Measurements from ENCODE around the gene LMO2.
A peak's percentile ranks its signal among the peaks of the same experiment; 100 is the strongest.

Gene LMO2

DNA sequence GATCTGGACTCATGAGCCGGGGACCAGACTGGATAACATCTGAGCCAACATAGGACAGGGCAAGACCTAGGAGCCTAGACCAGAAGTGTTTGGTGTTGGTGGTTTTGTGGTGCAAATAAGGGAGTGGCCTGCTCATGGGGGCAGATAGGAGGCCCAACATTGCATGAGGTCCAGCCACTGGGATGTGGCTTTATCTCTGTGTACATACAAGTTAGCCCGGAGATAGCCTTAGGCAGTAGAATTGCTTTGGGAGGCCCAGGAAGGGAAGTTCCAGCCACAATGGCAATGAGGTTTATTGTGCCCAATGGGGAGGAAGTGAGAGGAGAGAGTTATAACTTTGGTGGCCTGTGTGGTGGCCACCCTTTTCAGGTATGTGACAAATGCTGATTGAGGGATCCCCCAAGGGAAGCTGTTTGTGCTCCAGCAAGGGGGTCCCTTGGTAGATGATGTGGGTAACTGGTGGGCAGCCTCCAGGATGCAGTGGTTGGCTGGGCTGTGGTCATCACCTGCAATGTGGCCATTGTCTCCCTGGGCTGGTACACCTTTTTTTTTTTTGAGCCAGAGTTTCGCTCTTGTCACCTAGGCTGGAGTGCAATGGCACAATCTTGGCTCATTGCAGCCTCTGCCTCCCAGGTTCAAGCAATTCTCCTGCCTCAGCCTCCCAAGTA lies 6.4 kb downstream of the LMO2 start:
- no peak for DNase-seq

DNA sequence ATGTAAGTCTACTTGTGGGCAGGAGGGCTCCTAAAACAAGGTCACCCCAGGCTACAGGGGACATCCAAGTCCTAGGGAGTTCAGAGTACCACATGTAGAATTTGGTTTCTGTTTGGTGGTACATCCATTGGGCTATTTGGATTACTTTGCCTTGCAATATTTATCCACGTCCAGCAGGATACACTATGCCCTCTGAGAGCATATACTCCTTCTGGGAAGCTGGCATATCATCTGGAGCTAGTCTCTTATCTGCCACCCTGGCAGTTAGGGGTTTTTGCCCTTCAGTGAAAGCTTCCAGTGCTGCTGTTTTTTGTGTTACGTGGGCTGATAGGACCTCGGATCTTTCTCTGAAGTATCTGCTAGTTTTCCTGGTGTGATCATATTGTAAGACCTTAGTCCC lies 7.3 kb downstream of the LMO2 start:
- no peak for DNase-seq

DNA sequence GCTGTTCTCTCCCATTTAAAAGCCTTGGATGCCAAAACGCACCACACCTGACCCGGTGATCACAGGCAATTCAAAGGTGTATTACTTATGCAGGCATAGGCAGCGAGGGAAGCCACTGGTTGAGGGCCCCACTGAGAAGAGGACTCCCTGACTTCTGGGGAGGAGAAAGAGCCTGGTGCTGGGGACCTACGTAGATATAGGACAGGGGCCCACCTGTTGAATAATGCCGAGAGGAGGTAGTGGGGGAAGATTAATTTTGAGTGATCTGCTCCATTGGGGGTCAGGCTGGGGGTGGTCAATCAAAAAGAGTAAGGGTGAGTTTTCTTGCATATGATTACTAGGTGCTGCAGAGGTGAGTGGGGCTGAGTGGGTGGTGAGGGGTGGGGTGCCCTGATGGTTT lies 7.8 kb downstream of the LMO2 start:
- no peak for DNase-seq

DNA sequence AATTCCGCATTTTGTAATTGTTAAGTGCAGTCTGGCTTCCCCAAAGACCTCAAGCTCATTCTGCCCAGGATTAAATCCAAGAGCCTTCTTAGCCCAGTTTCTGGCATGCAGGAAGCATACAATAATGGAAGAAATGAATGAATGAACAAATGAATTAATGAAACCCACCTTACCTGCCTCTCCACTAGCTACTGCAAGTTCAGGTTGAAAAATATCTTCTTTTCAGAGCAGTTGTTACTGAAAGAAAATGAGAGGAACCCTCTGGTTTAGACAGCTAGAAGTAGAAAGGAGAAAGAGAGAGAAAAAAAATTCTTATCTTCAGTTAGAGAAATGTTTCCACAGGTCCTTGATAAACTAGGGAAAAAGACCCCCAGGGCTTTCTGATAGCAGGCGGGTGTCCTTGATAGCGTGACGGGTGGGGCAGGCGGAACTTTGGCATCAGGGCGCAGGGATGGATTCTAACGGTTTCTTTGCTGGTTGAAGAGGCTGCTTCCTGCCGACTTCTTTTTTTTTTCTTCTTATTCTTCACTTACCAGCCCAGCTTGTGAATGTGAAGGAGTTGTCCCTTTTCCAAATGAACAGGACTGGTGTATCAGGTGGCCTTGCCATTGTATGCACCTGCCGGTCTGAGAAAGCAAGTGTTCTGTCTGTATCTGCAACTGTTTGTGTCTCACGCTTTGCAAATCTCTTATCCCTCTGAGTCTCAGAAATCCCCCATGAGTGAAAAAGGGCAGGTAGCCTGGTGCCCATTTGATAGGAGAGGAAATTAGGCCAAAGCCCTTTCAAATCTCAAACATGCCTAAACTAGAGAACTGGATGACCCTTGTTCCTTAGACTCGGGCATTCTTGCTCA lies 10.0 kb downstream of the LMO2 start:
- DNase-seq = no peak

DNA sequence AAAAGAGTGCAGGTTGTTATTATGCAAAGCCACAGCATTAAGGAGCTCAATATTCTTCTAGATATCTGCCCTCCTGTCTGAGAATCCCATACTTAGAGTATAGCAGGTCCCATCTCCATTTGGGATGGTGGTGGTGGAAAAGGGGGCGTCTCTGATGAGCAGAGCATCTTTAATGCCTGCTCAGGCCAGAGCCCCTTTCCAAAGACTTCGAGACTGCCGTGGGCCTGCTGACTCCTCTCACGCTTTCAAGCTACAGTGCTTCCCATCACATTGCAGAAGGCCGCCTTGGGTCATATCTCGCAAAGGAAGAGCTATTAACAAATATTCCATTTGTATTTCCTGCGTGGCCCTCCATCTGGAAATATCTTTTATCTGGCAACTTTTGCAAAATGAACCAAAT lies 10.9 kb downstream of the LMO2 start:
- no peak for DNase-seq

DNA sequence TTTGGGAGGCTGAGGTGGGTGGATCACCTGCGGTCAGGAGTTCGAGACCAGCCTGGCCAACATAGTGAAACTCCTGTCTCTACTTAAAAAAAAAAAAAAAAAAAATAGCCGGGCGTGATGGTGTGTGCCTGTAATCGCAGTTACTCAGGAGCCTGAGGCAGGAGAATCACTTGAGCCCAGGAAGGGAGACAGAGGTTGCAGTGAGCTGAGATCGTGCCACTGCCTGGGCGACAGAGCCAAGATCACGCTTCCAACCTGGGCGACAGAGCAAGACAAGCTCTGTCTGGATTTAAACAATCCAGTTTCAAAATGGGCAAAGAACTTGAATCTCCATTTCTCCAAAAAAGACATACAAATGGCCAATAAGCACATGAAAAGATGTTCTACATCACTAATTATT lies 12.5 kb downstream of the LMO2 start:
- DNase-seq = no peak

DNA sequence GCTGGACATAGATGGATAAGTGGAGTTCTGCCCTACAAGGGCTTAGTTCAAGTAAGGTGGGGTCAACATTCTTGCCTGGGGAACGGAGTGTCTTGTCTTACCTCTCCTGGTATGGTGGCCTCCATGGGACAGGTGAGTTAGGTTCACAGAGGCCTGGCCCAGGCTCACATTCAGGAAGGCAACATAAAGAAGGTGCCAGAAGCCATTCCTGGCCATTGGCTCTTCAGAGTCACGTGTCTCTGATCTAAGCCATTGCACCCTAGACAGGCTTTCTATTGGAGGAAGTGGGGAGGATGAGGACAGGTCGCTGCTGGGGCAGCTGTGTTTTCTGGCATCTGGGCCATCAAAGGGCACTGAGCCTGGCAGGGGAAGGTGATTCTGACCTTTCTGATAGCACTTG lies 14.8 kb downstream of the LMO2 start:
- no peak for DNase-seq

DNA sequence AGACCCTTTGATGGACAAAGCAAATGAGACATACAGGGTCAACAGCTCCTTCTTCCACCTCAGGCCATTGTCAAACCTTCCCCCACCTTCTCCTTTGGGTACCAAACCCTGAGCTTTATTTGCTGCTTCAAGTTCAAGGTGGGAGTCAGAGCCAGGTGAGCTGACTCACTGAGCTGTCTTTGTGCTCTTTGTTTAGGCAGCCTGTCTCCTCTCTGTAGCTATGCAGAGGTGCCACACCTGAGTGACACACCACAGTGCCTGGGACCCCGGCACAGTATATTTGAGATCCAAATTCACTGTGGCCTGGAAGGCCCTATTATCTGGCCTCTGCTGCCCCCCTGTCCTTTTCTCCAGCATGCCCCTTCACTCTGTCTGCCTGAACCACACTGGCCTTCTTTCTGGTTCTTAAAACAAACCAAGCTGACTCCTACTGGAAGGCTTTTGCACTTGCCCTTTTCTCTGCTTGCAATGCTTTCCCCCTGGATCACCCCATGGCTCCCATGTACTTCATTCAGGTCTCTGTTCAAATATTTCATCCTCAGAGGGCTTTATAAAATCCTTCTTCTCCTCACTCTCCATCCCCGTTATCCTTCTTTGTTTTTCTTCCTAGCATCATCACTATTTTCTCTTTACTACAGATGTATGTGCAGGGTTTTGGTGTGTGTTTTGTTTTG lies 16.1 kb downstream of the LMO2 start:
- no peak for DNase-seq

DNA sequence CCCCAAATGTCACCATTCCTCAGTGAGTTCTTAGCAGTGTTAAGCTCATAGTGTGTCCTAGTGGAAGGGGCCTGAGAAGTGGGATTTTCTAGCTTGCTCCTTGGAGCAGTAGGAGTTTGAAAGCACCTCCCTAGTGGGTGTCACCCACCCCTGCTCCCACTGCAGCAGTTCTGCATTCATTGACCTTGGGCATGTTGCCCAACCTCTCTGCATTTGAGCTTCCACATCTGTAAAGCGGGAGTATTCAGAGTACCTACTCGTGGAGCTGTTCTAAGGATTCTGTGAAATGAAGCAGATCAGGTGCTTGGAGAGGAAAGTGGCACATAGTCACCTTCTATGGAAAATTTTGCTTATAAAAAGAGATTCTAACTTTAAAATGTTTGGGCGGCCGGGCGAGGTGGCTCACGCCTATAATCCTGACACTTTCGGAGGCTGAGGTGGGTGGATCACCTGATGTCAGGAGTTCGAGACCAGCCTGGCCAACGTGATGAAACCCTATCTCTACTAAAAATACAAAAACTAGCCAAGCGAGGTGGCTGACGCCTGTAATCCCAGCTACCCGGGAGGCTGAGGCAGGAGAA lies 16.9 kb downstream of the LMO2 start:
- DNase-seq = no peak

DNA sequence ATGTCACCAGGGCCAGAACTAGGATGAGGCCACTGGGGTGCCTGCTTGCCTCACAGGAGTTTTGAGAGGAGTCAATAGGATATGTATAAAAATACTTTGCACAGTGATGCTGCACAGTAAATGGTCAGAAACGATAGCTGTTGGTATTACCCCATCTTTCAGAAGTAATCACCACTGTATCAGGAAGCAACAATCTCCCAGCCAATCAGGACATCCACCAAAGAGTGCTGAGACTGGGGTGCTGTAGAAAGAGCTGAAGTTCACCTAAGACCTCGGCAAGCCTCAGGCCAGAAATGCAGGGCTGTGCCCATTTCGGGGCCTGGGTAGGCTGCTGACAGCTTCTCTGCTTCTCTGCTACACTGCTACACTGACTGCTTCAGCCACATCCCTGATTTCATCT lies 17.4 kb downstream of the LMO2 start:
- no peak for DNase-seq

DNA sequence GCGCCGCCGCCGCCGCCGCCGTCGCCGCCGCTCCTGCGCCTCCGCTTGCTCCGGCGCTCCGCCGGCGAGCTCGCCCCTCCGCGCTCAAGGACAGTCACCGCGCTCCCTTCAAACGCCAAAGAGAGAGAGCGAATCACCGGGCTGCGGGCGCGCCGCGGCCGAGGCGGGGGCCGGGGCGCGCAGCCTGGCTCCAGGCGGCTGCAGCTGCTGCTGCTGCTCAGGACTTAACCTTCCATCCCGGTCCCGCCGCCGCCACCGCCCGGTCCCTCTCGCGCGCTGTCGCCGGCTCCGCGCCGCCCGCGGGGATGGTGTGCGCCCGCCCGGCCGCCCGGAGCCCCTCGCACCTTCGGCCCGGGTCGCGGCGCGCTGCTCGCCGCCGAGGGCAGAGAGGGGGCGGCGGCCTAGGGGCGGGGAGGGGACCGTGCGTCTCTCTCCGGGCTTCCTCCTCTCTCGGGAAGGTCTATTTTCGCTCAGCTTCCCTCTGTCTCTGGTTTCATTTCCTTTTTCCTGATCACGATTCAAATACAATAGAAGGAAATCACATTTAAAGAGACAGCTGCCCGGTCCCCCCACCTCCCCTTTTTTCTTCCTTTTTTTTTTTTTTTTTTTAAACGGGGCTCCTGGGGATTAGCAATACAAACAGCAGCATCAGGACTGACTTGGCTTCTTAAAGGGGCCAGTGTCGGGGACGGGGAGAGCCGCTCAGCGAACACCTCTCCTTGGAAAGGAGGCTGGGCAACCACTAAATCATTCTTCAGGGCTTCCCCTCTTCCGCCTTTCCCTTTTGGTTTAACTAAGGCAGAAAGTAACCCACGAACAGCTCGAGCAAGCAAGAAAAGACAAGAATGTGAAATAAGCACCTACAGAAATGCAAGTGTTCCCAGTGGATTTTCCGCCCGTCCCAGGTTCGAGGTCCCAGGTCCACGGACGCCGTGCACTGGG lies 22.1 kb downstream of the LMO2 start:
- peak; percentile 45 for DNase-seq

DNA sequence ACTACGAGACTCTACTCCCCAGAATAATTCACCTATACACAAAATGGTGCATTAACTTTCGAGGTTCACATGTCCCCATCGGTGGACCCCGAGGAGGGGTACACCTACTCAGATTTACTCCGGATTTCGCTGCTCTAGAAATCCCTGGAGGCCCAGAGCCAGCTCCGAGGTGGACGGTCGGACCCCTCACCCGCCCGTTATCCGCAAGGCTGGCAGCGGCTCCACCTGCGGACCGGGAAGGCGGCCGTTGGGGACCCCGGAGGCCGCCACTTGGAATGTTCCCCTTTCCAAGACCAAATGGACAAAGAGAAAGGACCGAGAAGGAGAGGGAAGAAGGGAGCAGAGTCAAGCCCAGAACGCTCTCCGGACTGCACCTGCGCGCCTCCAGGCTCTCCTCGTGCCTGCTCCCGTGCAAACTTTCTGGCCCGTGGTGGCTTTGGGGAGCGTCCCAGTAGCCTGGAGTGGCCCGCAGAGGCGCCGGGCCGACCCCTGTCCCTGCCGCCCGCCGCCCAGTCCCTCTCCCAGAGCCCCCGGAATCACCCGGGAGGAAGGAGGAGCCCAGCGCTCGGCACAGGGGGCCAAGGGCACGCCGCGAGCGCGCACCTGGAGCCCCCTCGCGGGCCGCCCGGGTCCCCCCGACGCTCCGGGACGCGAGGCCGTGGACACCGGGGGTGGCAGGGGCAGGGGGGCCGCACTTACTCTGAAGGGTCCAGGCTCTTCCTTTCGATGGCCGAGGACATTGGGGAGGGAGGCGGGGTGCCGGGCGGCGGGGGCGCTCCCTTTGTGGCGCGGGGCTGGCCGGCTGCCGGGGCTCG lies 23.0 kb downstream of the LMO2 start:
- DNase-seq = no peak

DNA sequence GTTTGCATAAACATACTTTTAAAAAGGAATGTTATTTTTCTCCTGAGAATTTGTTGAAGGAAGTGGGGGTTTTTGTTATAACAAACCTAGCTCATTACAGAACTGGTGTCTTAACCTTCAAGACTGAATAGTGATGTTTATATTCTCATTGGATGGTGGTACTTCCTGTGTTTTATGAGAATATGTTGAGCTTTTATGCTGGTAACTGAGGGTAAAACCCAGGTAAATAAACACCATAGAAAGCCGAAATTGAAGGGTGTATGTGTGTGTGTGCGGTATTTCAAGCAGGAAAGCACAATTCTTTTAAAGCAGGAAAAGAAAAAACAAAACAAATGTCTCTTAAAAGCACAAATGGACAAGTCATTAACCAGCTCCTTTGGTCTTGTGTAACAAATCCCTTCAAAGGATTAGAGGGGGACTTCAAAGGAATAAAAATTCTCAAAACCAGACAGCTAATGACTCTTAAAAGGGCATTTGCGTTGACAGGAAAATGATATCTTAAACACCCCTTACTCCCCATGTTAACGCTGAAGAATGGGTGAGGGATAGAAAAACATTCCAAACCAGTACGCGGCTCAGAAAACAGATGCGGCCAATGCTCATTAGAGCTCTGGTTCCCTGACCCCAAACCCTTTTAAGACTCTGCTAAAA lies 23.8 kb downstream of the LMO2 start:
- no peak for DNase-seq

DNA sequence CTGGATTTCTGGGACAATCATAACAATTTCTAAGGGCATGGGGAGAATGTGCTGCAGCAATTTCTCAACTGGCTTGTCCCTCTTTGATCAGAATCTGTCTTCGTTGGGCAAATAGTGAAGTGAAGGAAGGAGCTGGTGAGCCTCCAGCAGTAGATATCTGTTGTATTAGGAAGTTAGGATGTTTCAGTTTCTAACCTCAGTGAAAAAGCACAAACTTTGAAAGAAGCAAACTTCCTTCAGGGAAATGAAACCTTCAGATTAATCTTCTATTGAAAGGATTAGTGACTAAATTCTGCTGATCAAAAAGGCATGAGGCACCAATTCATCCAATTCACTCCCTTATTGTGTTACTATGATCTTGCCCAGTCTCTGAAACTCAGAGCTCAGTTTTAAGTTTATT lies 24.3 kb downstream of the LMO2 start:
- no peak for DNase-seq

DNA sequence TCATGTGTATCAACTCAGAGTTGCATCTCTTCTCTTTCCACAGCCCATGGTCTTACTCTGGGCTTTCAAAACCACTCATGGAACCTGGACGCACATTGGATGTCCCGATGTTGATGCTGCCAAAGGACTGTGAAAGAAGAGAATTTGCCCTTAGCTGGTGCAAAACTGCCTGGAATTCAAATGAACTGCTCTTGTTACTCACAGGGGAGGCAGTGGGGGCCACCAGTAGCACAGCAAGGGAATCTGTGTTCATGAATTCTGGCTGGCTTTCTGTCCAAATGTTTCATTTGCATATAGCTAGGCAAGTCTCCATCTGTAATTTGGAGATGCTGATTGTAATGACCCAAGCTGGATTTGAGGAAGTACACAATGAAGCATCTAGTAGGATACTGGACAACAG lies 24.9 kb downstream of the LMO2 start:
- no peak for DNase-seq

DNA sequence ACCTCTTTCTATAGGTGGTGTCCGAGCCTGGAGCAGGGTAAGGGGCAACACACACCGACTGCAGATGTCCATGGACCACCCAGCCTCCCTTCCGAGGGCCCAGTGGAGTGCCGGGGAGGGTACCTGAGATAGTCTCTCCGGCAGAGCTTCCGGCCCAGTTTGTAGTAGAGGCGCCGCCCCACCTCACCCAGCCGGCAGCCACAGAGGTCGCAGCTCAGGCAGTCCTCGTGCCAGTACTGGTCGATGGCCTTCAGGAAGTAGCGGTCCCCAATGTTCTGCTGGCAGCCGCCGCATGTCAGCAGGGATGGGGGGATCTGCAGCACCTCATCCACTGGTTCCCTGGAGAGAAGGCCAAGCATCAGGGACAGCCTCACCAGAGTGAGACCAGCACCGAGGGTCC lies 27.4 kb downstream of the LMO2 start:
- DNase-seq = no peak

DNA sequence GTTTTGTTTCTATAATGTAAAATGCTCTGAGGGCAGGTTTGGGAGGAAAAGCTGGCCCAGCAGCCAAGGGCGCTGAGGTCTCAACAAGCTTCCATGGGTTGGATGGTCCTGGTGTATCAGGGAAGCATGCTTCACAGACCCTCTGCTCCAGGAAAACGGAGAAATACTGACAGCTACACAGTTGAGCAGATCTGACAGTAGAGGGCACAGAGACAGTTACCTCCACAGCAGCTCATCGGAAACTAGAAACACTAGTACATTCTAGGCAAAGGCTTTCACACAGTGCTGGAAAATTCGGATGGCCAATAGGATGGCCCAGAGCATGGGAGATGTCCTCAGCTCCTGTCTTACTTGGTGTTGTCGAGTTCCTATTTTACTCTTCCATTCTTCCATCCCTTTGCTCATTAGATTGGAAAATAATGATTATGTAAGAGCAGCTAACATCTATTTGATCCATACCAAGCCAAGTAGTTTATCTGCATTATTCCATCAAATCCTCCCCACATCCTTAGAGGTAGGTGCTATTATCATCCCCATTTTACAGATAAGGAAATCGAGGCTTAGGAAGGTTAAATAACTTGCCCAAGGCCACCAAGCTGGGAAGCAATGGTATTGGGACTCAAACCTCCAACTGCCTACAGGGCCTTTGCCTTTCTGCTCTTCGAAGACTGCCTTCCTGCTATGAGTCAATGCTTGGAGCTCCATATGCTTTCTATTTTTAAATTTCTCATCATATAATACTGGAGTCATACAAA lies 28.3 kb downstream of the LMO2 start:
- DNase-seq = no peak

DNA sequence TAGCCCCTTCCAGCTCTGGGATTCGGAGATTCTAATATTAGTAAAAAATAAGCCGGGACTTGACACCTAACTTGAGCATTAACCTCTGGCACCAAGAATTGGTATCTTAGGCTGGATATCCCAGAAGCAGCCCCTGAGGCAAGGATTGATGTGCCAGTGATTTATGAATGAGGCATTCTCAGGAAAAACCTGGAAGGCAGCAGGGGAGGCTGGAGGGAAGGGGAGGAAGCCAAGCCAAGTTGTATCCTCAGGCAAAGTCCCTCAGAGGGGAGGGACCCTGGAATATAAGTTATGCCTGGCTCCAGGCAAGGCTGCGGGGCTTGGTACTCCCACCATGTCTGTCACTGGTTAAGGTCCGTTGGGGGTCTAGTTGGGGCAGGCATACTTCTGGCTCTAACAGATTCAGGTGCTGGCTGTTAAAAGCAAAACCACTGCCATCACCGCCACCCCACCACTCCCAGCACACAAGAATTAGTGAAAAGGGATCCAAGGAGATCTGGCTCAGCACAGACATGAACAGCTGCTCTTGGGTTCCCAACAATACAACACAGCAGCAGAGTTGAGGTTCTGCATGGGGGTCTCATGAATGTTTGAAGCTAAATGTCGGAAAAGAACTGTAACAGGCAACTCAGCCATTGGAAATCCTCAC lies 29.8 kb downstream of the LMO2 start:
- DNase-seq = no peak

DNA sequence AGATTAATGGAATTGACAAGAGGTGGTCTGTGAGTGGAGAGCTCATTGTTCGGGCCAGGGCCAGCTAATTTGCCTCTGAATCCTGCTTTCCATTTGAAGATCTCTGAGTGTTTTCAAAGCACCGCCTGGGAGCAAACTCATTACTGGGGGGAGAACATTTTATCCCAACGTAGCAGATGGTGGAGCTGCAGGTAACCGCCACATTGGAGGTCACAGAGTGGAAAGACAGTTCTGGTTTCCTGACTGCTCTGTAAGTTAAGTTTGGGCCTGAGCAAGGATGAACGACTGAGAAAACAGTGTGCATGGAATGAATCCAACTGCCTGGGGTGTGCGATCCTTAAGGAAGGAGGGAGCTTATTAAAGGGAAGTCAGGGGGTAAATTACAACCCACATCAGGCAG lies 30.5 kb downstream of the LMO2 start:
- no peak for DNase-seq

DNA sequence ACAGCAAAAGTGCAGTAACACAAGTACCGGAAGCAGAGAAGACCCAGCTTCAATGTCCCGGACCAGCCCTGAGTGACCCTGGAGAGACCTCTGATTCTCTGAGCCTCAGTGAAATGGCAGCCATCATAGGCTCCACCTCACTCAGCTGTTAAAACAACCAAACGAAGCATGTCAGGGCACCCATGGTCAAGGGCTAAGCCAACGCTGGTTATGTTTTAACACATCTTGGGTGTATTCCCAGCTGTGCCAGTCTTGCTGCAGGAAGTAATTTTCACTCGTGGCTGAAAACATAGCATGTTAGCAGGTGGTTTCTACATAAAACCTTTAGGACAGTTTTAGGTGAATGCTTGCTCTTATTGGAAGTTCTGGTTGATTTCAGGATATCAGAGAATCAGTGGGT lies 30.9 kb downstream of the LMO2 start:
- no peak for DNase-seq

All from CD4-positive, alpha-beta T cell treated with Interleukin-15 for 1 hour (primary cell).